CD14-positive monocyte (primary cell): ENCODE results near the gene TMEM37. TPM values are rescaled to one million over a fixed set of nuclear protein-coding genes. Genes with fewer than 3 reads are reported as not detected.

ENCODE experiments used
- DNase-seq, 3 donors: peaks; one replicate each; pipeline ENCODE4 v3.0.0-alpha.2; 2011 to 2022
- H2AFZ ChIP-seq: 2 replicates; pipeline ENCODE4 v1.6.0; 2012; ENCODE audit warnings: mild to moderate bottlenecking, low read depth, low read length, inconsistent platforms; ENCODE audit not compliant: insufficient read depth, poor library complexity, severe bottlenecking
- H3K27ac ChIP-seq, 2 donors: 1 replicate in 1 of 2; 2 replicates in 1 of 2; pipeline ENCODE4 v1.5.1; 2012 to 2013; ENCODE audit warnings: low read length in 2 of 2, control low read depth in 1 of 2, inconsistent platforms in 1 of 2, low read depth in 1 of 2, mild to moderate bottlenecking in 1 of 2
- H3K27me3 ChIP-seq, 2 donors: one replicate each; pipeline versions ENCODE4 v1.6.0 to v1.6.1; 2011 to 2013; ENCODE audit warnings: low read length in 2 of 2; ENCODE audit not compliant: control insufficient read depth in 2 of 2, insufficient read depth in 2 of 2
- H3K36me3 ChIP-seq, 2 donors: replicated peaks in 1 of 2; 1 replicate in 1 of 2; 2 replicates in 1 of 2; pipeline versions ENCODE4 v1.5.1 to v1.6.1; 2012 to 2013; ENCODE audit warnings: low read length in 2 of 2, control low read depth in 1 of 2, inconsistent platforms in 1 of 2, mild to moderate bottlenecking in 1 of 2; ENCODE audit not compliant: insufficient read depth in 2 of 2, control insufficient read depth in 1 of 2
- H3K4me1 ChIP-seq, 2 donors: 1 replicate in 1 of 2; 2 replicates in 1 of 2; pipeline versions ENCODE4 v1.5.1 to v1.6.1; 2012 to 2013; ENCODE audit warnings: low read length in 2 of 2, control low read depth in 1 of 2, inconsistent platforms in 1 of 2, mild to moderate bottlenecking in 1 of 2, moderate library complexity in 1 of 2; ENCODE audit not compliant: insufficient read depth in 2 of 2, control insufficient read depth in 1 of 2
- H3K4me2 ChIP-seq: replicated peaks from 2 replicates; pipeline ENCODE3; 2012; ENCODE audit warnings: low read length, moderate library complexity, mild to moderate bottlenecking; ENCODE audit not compliant: poor library complexity, severe bottlenecking; ENCODE audit errors: extremely low read depth
- H3K4me3 ChIP-seq, 3 experiments: fragments of 200-600 bp in 1 of 3; sonication (generic) in 1 of 3; replicated peaks in 1 of 3; 1 replicate in 2 of 3; 2 replicates in 1 of 3; pipeline ENCODE4 v1.5.1; 2011 to 2013; ENCODE audit warnings: low read length in 3 of 3, mild to moderate bottlenecking in 3 of 3, control low read depth in 2 of 3, low read depth in 2 of 3, inconsistent platforms in 1 of 3, moderate library complexity in 1 of 3
- H3K79me2 ChIP-seq: 2 replicates; pipeline ENCODE4 v1.6.0; 2012; ENCODE audit warnings: mild to moderate bottlenecking, control low read depth, inconsistent platforms, low read length, moderate library complexity; ENCODE audit not compliant: insufficient read depth
- H3K9ac ChIP-seq: 2 replicates; pipeline ENCODE4 v1.6.0; 2017; ENCODE audit warnings: low read length, mild to moderate bottlenecking; ENCODE audit not compliant: insufficient read depth, poor library complexity, severe bottlenecking
- H3K9me3 ChIP-seq, 2 donors: replicated peaks in 1 of 2; 1 replicate in 1 of 2; 2 replicates in 1 of 2; pipeline versions ENCODE4 v1.5.1 to v1.6.1; 2012 to 2013; ENCODE audit warnings: low read length in 2 of 2, control low read depth in 1 of 2; ENCODE audit not compliant: control insufficient read depth in 1 of 2, insufficient read depth in 1 of 2
- H4K20me1 ChIP-seq: 2 replicates; pipeline ENCODE4 v1.6.0; 2012; ENCODE audit warnings: mild to moderate bottlenecking, low read length, control low read depth, moderate library complexity; ENCODE audit not compliant: insufficient read depth
- H3K27ac Mint-ChIP-seq, 7 donors: one replicate each; pipeline ENCODE4 v1.8.0; 2020; ENCODE audit warnings: mild to moderate bottlenecking in 7 of 7, mixed read lengths in 7 of 7, moderate library complexity in 6 of 7, inconsistent platforms in 2 of 7
- H3K27me3 Mint-ChIP-seq, 3 donors: one replicate each; pipeline ENCODE4 v1.8.0; 2021 to 2022; ENCODE audit warnings: low read depth in 3 of 3, mild to moderate bottlenecking in 3 of 3, mixed read lengths in 3 of 3, moderate library complexity in 3 of 3, inconsistent platforms in 1 of 3
- H3K36me3 Mint-ChIP-seq, 2 donors: one replicate each; pipeline ENCODE4 v1.8.0; 2020; ENCODE audit warnings: mixed read lengths in 2 of 2, inconsistent platforms in 1 of 2, mild to moderate bottlenecking in 1 of 2
- H3K4me1 Mint-ChIP-seq: one replicate; pipeline ENCODE4 v1.8.0; 2020; ENCODE audit warnings: mild to moderate bottlenecking, mixed read lengths
- H3K4me3 Mint-ChIP-seq, 2 donors: one replicate each; pipeline ENCODE4 v1.8.0; 2020; ENCODE audit warnings: mild to moderate bottlenecking in 2 of 2, mixed read lengths in 2 of 2, moderate library complexity in 1 of 2
- H3K9me3 Mint-ChIP-seq, 7 donors: one replicate each; pipeline ENCODE4 v1.8.0; 2020 to 2022; ENCODE audit warnings: mixed read lengths in 7 of 7, mild to moderate bottlenecking in 6 of 7, moderate library complexity in 6 of 7, inconsistent platforms in 2 of 7
- WGBS: methylation state at CpG from one replicate; pipeline ENCODE4 v1.1.5; 2013; ENCODE audit warnings: missing lambda C conversion rate; ENCODE audit not compliant: insufficient coverage; 5-methylcytosine and 5-hydroxymethylcytosine counted together
- intact Hi-C, 2 donors: fragments of 100-400 bp; cut with micrococcal nuclease; formaldehyde crosslinking; loops; one replicate each; pipeline versions ENCODE4 v1.15.0 to v1.15.1; 2023
- polyA plus RNA-seq, 3 donors: library from polyadenylated mRNA; depleted of rRNA in 1 of 3; unstranded in 2 of 3; stranded (reverse) in 1 of 3; fragments of 300-500 nt in 2 of 3; fragments of >200 nt in 1 of 3; fragmentation: Illumina TruSeq in 2 of 3; gene quantifications; 1 replicate in 2 of 3; 2 replicates in 1 of 3; pipeline ENCODE4 v1.2.3, GENCODE V29; 2012 to 2021
- TF ChIP-seq, protein P1 (sequence below): fragments of 200-600 bp; IDR thresholded peaks from one replicate; pipeline ENCODE4 v1.8.0; 2022; ENCODE audit warnings: antibody characterized with exemption, mild to moderate bottlenecking

TMEM37 gene
- polyA plus RNA-seq, 3 donors = not detected

DNA sequence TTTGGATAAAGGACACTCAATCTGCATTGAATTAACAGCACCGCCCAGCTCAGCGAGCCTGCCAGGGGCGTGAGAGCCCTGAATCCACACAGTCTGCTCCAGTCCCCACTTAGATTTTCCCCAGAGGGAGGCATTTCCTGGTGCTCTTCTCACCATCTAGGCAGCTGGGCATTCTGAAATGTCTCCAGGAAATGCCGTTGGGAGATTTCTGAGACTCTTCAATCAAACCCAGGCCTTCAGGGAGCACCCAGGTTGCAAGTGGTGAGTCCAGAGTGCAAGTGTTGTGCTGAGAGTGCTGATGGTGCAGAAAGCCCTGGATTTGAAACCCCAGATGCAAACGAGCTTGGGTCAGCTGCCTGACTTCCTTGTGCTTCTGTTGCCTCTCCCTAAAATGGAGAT, 23.4 kb upstream of the TMEM37 start:
- H3K79me2 ChIP-seq = no peaks in the 10 kb centered on the region
- no peak overlapping the region for H3K9ac ChIP-seq
- no peak overlapping the region for H2AFZ ChIP-seq
- TF ChIP-seq, protein P1, sequence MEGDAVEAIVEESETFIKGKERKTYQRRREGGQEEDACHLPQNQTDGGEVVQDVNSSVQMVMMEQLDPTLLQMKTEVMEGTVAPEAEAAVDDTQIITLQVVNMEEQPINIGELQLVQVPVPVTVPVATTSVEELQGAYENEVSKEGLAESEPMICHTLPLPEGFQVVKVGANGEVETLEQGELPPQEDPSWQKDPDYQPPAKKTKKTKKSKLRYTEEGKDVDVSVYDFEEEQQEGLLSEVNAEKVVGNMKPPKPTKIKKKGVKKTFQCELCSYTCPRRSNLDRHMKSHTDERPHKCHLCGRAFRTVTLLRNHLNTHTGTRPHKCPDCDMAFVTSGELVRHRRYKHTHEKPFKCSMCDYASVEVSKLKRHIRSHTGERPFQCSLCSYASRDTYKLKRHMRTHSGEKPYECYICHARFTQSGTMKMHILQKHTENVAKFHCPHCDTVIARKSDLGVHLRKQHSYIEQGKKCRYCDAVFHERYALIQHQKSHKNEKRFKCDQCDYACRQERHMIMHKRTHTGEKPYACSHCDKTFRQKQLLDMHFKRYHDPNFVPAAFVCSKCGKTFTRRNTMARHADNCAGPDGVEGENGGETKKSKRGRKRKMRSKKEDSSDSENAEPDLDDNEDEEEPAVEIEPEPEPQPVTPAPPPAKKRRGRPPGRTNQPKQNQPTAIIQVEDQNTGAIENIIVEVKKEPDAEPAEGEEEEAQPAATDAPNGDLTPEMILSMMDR = no peak
- no peak for DNase-seq
- Mint-ChIP-seq H3K4me1 (peaks cover 2% of the 10 kb centered on the region), H3K36me3 (no peaks in the 10 kb centered on the region), H3K9me3 (peaks cover 0 to 5% (median 2%) of the 10 kb centered on the region in 7 donors), H3K27me3 (peaks cover 4 to 7% (median 4%) of the 10 kb centered on the region in 3 donors), H3K4me3 (no peak overlapping the region), H3K27ac (no peak overlapping the region)
- intact Hi-C loops = no loop called here
- peaks cover 0 to 3% of the 10 kb centered on the region in 2 donors for H3K9me3 ChIP-seq
- no peak overlapping the region for H3K4me3 ChIP-seq
- H4K20me1 ChIP-seq = no peaks in the 10 kb centered on the region
- H3K4me2 ChIP-seq = no peak overlapping the region
- H3K4me1 ChIP-seq = peaks cover 0 to under 1% of the 10 kb centered on the region in 2 donors
- no peaks in the 10 kb centered on the region for H3K36me3 ChIP-seq
- H3K27ac ChIP-seq = no peak overlapping the region
- 95% methylated on average over 4 of the region's 5 CpGs for WGBS
- peaks cover 0 to 3% of the 10 kb centered on the region in 2 donors for H3K27me3 ChIP-seq

DNA sequence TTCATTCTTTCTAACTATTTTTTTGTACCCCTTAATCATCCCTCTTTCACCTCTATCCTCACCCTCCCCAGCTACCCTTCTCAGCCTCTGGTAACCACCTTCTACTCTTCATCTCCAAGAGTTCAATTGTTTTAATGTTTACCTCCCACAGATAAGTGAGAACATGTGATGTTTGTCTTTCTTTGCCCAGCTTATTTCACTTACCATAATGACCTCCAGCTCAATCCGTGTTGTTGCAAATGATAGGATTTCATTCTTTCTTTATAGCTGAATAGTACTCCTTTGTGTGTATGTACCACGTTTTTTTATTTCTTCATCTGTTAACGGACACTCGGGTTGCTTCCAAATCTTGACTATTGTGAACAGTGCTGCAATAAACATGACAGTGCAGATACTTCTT, 22.1 kb upstream of the TMEM37 start:
- Histone ChIP-seq H2AFZ (no peak overlapping the region), H3K9ac (no peak overlapping the region), H3K4me1 (no peaks in the 10 kb centered on the region), H3K27me3 (peaks cover 0 to 3% of the 10 kb centered on the region in 2 donors), H3K36me3 (no peaks in the 10 kb centered on the region), H3K27ac (no peak overlapping the region), H3K9me3 (peaks cover 0 to 3% of the 10 kb centered on the region in 2 donors), H3K4me2 (no peak overlapping the region), H3K4me3 (no peak overlapping the region), H3K79me2 (no peaks in the 10 kb centered on the region), H4K20me1 (no peaks in the 10 kb centered on the region)
- peaks cover 4 to 6% (median 4%) of the 10 kb centered on the region in 3 donors for H3K27me3 Mint-ChIP-seq
- TF ChIP-seq, protein P1 = no peak
- H3K27ac Mint-ChIP-seq = no peak overlapping the region
- intact Hi-C loops = no loop called here
- peaks cover 0 to 5% (median 2%) of the 10 kb centered on the region in 7 donors for H3K9me3 Mint-ChIP-seq
- peaks cover 2% of the 10 kb centered on the region for H3K4me1 Mint-ChIP-seq
- 83% methylated on average over 2 of the region's 4 CpGs for WGBS
- no peak overlapping the region for H3K4me3 Mint-ChIP-seq
- no peaks in the 10 kb centered on the region for H3K36me3 Mint-ChIP-seq
- no peak for DNase-seq
